ENCODE results near the gene EFEMP2.

The EFEMP2 gene

DNA sequence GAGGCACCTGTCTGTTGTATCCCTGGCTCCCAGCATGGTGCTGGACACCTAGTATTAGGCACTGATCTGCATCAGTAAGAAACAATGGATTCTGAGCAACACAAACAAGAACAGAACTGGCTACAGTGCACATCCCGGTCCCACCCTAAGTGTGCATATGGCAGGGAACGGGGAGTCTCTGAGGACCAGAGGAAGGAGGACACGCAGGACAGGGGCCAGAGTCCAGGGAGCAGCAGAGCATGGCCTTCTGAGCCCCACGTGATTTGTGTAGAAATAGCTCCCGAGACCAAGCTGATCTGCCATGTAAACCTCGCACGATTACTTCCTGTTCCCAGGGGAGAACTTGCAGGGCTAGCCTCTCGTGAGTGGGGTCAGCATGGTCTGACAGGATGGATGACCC lies 51.5 kb downstream of the EFEMP2 start:
- no peak for DNase-seq

DNA sequence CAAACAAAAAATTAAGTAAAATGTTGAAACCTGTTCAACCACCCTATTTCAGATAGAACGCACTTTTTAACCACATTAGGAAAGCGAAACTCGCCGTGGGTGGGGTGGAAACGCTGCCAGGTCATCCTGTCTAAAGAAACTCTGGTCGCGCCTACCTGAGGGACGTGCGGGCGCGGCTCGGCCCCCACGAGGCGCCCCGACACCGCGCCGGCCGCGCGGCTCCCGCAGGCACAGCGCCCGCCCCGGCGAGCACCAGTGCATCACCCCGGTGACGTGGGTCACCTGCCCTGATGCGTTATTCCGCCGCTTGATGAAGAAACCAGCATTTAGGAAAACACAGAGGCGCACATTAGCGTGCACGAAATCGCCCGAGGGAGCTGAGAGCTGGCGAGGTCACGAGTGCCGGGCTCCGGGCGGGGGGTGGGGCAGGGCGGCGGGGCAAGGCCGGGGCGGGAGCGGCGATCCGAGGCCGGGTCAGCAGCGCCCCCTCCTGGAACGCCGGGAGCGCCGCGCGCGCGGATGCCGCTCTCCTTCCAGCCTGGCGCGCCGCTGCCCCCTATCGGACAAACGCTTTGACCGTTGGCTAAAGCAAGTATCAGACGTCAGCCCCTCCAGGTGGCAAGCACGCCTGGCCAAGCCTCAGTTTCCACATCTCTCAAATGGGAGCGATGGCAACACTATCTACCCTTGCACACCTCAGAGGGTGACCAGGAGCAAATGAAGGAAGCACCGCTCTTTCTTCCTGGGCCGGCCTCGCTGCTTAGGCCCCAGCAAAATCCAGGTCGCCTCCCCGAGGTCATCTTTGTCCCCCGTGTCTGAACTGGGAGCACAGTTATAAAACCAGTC lies 54.5 kb downstream of the EFEMP2 start:
- peak; percentile 94 for DNase-seq

DNA sequence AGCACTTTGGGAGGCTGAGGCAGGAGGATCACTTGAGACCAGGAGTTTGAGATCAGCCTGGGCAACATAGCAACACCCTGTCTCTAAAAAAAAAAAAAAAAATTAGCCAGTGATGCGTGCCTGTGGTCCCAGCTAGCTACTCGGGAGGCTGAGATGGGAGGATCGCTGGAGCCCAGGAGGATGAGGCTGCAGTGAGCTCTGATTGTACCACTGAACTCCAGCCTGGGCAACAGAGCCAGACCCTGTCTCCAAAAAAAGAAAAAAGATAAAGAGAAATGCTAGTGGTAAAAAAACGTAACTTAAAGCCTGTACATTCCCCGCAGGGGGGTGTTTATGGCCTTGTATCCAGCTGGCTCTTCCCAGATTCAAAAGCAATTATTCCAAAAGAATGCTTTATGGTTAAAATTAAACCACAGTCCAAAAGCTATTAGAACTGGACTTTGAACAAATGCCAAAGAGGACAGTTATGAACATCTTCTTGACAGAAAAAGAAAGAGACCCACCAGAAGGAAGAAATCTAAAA lies 55.2 kb downstream of the EFEMP2 start:
- DNase-seq: no peak

DNA sequence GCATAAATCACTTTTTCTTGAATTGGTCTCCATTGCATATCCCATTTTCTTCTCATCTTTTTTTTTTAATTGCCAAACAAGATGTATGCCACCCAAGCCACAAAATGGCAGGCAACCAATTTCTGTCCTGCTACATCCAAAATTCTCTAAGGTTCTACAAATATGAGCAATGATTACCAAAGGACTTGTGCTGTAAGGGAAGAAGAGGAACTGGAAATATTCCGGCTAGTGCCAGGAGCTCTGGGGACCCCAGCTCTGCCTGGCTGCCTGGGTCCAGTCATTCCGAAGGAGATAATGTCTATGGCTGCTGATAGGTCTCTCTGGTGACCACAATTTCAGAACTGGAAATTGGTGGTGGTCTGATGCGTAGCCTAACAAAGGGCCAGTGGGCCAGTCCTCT lies 55.9 kb downstream of the EFEMP2 start:
- no peak for DNase-seq
